ENCODE data around the gene PIM3. TPM values are rescaled to one million over a fixed set of nuclear protein-coding genes. Genes with fewer than 3 reads are reported as not detected.

Gene PIM3
- total and polyA plus RNA-seq, 2 of the 8 experiments (the other 6 are each of a cell fraction or from before 2014, with no cell fraction given): 22.6 to 30.0 TPM

DNA sequence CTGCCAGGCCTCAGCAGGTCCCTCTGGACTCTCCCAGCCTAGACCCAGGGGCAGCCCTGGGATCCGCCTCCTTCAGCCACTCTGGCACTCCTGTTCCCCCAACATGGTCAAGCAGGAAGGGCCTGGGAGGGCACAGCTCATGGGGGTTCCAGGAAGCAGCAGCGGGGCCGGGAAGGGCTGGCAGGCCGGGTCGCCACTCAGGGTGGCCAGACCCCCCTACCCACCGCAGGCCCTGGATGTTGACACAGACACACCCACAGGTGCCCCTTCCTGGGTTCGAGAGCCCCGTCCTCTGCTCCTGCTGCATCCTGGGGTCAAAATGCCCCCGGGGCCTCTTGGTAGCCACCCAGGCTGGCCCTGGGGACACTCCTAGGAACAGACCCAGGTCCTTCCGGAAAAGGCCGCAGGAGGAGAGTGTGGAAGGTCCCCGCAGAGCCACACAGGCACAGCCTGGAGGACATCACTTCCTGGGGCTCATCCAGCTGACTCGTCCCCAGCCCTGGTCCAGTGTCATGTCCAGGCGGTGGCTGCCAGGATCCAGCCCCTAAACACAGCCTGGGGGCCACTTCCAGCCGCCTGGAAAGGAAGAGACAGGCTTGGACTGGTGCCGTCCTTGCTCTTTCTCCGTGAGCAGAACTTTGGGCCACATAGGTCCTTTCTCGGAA, 6.8 kb upstream of the PIM3 start (continued):
- TF ChIP-seq CHD1 (IDR thresholded peaks at IDR 0.05; ENCODE audit: low read depth, low read length) (no peak), EZH2 (IDR thresholded peaks at IDR 0.05; ENCODE audit: low read depth, low read length, severe bottlenecking) (no peak), YY1 (IDR thresholded peaks at IDR 0.05; ENCODE audit: low read depth, low read length) (no peak), RAD21 (IDR thresholded peaks at IDR 0.05 in 1 of 2, conservative IDR thresholded peaks at IDR 0.05 in 1 of 2; ENCODE audit: low read depth in 2 of 2, low read length in 2 of 2) (no peak), TBP (IDR thresholded peaks at IDR 0.05; ENCODE audit: low read depth, low read length) (no peak)

Measured in H1 (cell line).